Measurements from ENCODE around the gene ZDHHC5.
A peak's percentile ranks its signal among the peaks of the same experiment; 100 is the strongest.

ZDHHC5 gene

DNA sequence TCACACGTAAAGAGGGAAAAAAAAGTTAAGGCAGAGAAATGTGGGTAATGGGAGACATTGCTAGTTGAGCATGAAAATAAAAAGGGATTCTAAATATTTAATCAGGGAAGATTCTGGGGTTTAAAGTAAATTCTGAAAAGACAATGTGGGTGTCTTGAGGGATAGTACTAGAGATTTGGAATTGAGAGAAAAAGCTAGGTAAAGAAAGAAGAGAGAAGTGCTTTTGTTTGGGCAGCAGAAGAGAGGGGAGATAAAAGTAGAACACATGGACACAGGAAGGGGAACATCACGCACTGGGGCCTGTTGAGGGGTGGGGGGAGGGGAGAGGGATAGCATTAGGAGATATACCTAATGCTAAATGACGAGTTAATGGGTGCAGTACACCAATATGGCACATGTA is 14.8 kb upstream of the ZDHHC5 start:
- no peak overlapping the region for H3K4me3 ChIP-seq (ENCODE audit: low read length)
- peaks cover 19% of the 10 kb centered on the region for H3K4me1 ChIP-seq (ENCODE audit: insufficient read depth, low read length)
- no peaks in the 10 kb centered on the region for H3K9me3 ChIP-seq (ENCODE audit: insufficient read depth, low read depth, low read length)
- H3K27me3 ChIP-seq (ENCODE audit: insufficient read depth, low read length): peaks cover 58% of the 10 kb centered on the region
- H3K9ac ChIP-seq (ENCODE audit: low read depth, low read length): no peak overlapping the region
- H3K36me3 ChIP-seq (ENCODE audit: insufficient read depth, low read depth, low read length): no peaks in the 10 kb centered on the region
- no peak overlapping the region for H3K27ac ChIP-seq (ENCODE audit: low read length)

DNA sequence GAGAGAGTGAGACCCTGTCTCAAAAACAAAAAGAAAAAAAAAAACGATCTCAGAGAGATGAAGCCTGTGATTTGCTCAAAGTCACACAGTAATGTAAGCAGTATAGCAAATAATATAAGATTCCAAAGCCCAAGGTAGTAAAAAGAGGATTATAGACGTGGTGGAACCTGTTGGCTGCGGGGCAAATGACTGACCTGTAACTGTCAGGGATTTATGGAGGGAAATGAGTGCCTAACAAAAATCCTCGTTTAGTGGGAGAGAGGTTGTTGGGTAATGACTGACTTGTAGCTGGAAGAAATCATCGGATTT is 11.1 kb upstream of the ZDHHC5 start:
- Histone ChIP-seq H3K36me3 (ENCODE audit: insufficient read depth, low read depth, low read length) (peaks cover 27% of the 10 kb centered on the region), H3K4me1 (ENCODE audit: insufficient read depth, low read length) (peaks cover 7% of the 10 kb centered on the region; the same call in 1 of the 2 replicates), H3K9me3 (ENCODE audit: insufficient read depth, low read depth, low read length) (no peaks in the 10 kb centered on the region), H3K27ac (ENCODE audit: low read length) (no peak overlapping the region), H3K9ac (ENCODE audit: low read depth, low read length) (peak overlapping the region; percentile 64), H3K27me3 (ENCODE audit: insufficient read depth, low read length) (peaks cover 39% of the 10 kb centered on the region; the same call in 1 of the 2 replicates), H3K4me3 (ENCODE audit: low read length) (peak overlapping the region; percentile 95)

DNA sequence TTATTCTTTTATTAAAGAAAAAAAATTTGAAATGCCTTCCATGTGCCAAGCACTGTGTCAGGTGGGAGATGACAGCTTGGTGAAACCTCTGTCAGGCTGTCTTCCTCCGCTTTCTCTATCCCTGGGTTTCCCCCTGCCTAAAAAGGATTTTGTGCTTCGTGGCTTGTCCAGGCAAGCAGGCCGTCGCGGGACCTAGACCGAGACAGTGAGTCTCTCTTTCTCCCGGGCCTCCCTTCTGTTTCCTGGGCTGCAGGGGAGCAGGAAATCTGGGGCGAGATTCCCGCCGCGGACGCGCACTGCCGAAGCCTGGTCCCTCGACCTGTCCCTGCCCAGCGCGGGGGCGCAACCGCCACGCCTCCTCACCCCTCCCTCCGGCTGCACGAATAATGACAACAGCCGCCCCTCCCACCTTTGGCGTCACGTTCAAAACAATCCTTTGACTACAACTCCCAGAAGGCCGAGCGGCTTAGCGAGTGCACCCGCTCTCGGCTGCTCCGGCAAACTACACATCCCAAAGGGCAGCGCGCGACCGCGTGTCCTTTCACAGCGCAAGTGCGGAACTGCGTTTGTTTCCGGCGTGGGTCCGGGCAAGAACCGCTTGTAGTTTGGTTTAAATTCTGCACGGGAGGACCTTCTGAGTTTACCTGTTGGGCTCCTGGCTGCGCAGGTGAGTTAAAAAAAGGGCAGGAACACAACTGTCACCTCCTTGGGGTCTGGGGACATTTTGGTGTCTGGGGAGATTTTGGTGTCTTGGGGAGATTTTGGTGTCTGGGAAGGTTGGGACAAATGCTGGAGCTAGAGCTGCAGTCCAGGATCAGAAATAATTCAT is 10.5 kb upstream of the ZDHHC5 start, which contains the start of gene CLP1:
CLP1 (plus strand) TSS at position 569 of the 829 bp plus-strand sequence. CDS start 1,715 bp downstream, outside the sequence.
- no peak within 1 kb of the TSS for H3K27ac ChIP-seq (ENCODE audit: low read length)

DNA sequence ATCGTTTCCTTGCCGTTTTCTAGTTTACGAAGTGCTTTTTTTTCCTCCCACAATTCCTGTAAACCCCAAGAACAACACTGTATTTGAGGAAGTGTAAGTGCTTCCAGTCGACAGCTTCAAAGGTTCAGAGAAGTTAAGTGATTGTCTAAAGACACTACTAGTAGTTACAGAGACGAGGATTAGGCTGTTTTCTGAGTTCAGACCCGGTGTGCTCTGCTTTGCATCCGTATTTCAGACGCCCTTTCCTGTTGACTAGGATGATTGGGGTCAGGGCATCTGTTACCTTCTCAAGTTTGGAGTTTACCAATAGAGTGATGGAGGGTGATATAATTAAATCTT is 9.9 kb upstream of the ZDHHC5 start:
- Histone ChIP-seq H3K27me3 (ENCODE audit: insufficient read depth, low read length) (peaks cover 28% of the 10 kb centered on the region; the same call in 1 of the 2 replicates), H3K4me1 (ENCODE audit: insufficient read depth, low read length) (peaks cover 5% of the 10 kb centered on the region; the same call in 1 of the 2 replicates), H3K4me3 (ENCODE audit: low read length) (peak overlapping the region; percentile 95), H3K9me3 (ENCODE audit: insufficient read depth, low read depth, low read length) (no peaks in the 10 kb centered on the region), H3K27ac (ENCODE audit: low read length) (no peak overlapping the region), H3K36me3 (ENCODE audit: insufficient read depth, low read depth, low read length) (peaks cover 35% of the 10 kb centered on the region), H3K9ac (ENCODE audit: low read depth, low read length) (peak overlapping the region; percentile 85)

More for the DNA sequence above, 10.5 kb upstream of the ZDHHC5 start, which contains the start of gene CLP1:
- peaks cover 33% of the 10 kb centered on the region; the same call in 1 of the 2 replicates for H3K27me3 ChIP-seq (ENCODE audit: insufficient read depth, low read length)
- peaks cover 31% of the 10 kb centered on the region for H3K36me3 ChIP-seq (ENCODE audit: insufficient read depth, low read depth, low read length)
- H3K9me3 ChIP-seq (ENCODE audit: insufficient read depth, low read depth, low read length): no peaks in the 10 kb centered on the region
- peaks cover 7% of the 10 kb centered on the region; the same call in 1 of the 2 replicates for H3K4me1 ChIP-seq (ENCODE audit: insufficient read depth, low read length)
- peak within 1 kb of the TSS; percentile 85 for H3K9ac ChIP-seq (ENCODE audit: low read depth, low read length)
- peak within 1 kb of the TSS; percentile 95 for H3K4me3 ChIP-seq (ENCODE audit: low read length)

DNA sequence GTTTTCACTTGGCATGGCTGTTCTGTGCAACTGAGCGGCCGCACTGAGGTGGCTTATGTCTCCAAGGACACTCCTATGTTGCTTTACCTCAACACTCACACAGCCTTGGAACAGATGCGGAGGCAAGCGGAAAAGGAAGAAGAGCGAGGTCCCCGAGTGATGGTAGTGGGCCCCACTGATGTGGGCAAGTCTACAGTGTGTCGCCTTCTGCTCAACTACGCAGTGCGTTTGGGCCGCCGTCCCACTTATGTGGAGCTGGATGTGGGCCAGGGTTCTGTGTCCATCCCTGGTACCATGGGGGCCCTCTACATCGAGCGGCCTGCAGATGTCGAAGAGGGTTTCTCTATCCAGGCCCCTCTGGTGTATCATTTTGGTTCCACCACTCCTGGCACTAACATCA is 8.2 kb upstream of the ZDHHC5 start:
- Histone ChIP-seq H3K9me3 (ENCODE audit: insufficient read depth, low read depth, low read length) (no peaks in the 10 kb centered on the region), H3K4me1 (ENCODE audit: insufficient read depth, low read length) (0 out of 2 replicates have a peak, but pooled peaks cover 2% of the 10 kb centered on the region), H3K27me3 (ENCODE audit: insufficient read depth, low read length) (peaks cover 13% of the 10 kb centered on the region; the same call in 1 of the 2 replicates), H3K27ac (ENCODE audit: low read length) (no peak overlapping the region), H3K4me3 (ENCODE audit: low read length) (no peak overlapping the region), H3K9ac (ENCODE audit: low read depth, low read length) (no peak overlapping the region), H3K36me3 (ENCODE audit: insufficient read depth, low read depth, low read length) (peaks cover 35% of the 10 kb centered on the region)

DNA sequence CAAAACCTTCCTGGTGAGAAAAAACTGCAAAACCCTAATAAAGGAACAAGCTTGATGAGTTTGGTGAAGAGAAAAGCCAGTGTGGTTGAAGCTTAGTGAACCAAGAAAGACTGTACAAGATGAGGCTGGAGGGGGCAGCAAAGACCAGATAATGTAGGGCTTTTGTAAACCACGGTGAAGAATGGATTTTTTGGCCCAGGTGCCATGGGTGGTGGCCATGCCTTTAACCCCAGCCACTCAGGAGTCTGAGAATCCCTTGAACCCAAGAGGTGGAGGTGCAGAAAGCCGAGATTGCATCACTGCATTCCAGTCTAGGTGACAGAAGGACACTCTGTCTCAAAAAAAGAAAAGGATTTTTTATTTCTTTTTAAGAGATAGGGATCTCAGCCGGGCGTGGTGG is 5.0 kb upstream of the ZDHHC5 start:
- Histone ChIP-seq H3K9me3 (ENCODE audit: insufficient read depth, low read depth, low read length) (no peaks in the 10 kb centered on the region), H3K4me3 (ENCODE audit: low read length) (no peak overlapping the region), H3K4me1 (ENCODE audit: insufficient read depth, low read length) (0 out of 2 replicates have a peak, but pooled peaks cover 2% of the 10 kb centered on the region), H3K9ac (ENCODE audit: low read depth, low read length) (no peak overlapping the region), H3K36me3 (ENCODE audit: insufficient read depth, low read depth, low read length) (peaks cover 35% of the 10 kb centered on the region), H3K27me3 (ENCODE audit: insufficient read depth, low read length) (no peaks in the 10 kb centered on the region), H3K27ac (ENCODE audit: low read length) (no peak overlapping the region)

DNA sequence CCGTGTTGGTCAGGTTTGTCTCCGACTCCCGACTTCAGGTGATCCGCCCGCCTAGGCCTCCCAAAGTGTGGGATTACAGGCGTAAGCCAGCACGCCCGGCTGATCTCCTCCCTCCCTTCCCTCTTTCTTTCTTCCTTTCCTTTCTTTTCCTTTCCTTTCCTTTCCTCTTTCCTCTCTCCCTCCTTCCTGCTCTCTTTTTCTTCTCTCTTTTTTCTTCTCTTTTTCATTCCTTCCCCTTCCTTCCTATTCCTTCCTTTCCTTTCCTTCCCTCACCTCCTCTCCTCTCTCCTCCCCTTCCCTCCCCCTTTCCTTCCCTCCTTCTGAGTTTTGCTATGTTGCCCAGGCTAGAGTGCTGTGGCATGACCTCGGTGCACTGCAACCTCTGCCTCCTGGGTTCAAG is 3.9 kb upstream of the ZDHHC5 start:
- Histone ChIP-seq H3K36me3 (ENCODE audit: insufficient read depth, low read depth, low read length) (peaks cover 35% of the 10 kb centered on the region), H3K9ac (ENCODE audit: low read depth, low read length) (no peak overlapping the region), H3K4me3 (ENCODE audit: low read length) (no peak overlapping the region), H3K9me3 (ENCODE audit: insufficient read depth, low read depth, low read length) (no peaks in the 10 kb centered on the region), H3K27me3 (ENCODE audit: insufficient read depth, low read length) (no peaks in the 10 kb centered on the region), H3K4me1 (ENCODE audit: insufficient read depth, low read length) (no peaks in the 10 kb centered on the region), H3K27ac (ENCODE audit: low read length) (no peak overlapping the region)

DNA sequence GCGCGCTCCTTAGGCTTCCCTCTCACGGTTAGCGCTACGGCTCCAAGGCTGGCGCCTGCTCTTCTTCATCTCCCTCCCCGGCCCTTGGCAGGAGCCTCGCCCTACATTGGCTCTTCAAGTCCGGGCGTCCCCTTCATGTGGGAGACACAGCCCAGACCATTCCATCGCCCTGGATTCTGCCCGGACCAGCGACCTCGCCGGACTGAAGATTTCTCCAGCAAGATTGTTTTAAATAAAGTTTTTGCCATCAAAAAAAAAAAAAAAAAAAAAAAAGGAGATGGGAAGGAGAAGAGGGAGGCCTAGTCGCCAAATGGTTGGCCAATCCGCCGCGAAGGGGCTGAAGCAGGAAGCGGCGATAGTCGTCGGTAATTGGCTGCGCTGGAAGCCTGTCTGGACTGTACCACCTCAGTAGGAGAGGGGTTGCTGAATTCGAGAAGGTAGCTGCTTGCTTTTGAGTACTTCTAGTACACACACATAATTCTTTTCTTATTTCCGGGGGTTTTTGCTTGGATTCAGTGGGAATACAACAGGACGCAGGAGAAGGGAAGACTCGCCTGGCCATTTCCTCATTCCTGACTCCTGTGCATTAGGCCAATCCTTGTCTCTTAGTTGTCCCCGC is 688 bp upstream of the ZDHHC5 start:
- Histone ChIP-seq H3K27ac (ENCODE audit: low read length) (peak overlapping the region; percentile 95), H3K4me3 (ENCODE audit: low read length) (peak overlapping the region; percentile 99), H3K9me3 (ENCODE audit: insufficient read depth, low read depth, low read length) (no peaks in the 10 kb centered on the region), H3K27me3 (ENCODE audit: insufficient read depth, low read length) (no peaks in the 10 kb centered on the region), H3K4me1 (ENCODE audit: insufficient read depth, low read length) (no peaks in the 10 kb centered on the region), H3K36me3 (ENCODE audit: insufficient read depth, low read depth, low read length) (peaks cover 16% of the 10 kb centered on the region), H3K9ac (ENCODE audit: low read depth, low read length) (peak overlapping the region; percentile 99)

DNA sequence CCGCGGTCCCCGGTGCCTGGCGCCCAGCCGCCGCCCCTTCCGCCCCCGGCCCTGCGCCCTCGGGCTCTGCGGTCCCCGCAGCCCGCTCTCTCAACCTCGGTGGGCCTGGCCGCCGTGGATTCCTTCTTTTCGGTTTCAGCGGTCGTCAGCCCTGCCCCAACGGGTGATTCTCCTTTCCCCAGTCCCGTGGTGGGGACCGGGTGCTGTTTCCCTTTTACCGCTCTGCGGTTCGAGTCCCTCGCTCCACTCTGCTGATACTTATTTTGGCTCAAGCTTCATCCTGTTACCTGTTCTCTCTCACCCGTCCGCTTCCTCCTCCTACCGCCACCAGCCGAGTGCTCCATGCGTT is 494 bp downstream of the ZDHHC5 start:
- Histone ChIP-seq H3K9ac (ENCODE audit: low read depth, low read length) (peak overlapping the region; percentile 99), H3K4me1 (ENCODE audit: insufficient read depth, low read length) (peaks cover 4% of the 10 kb centered on the region; the same call in 1 of the 2 replicates), H3K36me3 (ENCODE audit: insufficient read depth, low read depth, low read length) (peaks cover 22% of the 10 kb centered on the region), H3K4me3 (ENCODE audit: low read length) (peak overlapping the region; percentile 99), H3K27ac (ENCODE audit: low read length) (peak overlapping the region; percentile 95), H3K27me3 (ENCODE audit: insufficient read depth, low read length) (no peaks in the 10 kb centered on the region), H3K9me3 (ENCODE audit: insufficient read depth, low read depth, low read length) (no peaks in the 10 kb centered on the region)

DNA sequence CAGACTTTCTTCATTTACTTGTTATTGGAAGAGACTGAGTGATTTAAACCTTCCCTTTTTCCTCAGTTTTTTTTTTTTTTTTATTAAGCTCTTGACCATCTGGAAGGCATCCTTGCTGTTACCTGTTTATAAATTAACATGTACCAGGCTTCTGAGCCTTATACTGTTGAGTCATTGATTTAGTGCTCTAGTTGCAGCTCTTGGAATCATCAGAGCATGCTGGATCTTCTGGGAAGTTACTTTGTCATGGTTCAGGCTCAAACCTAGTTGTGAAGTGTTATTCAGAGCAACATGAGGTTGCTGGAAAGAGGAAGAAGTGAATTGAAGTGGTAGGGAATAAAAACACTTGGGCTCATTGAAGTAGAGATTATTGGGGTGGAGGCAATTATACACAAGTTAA is 6.3 kb downstream of the ZDHHC5 start:
- Histone ChIP-seq H3K27ac (ENCODE audit: low read length) (no peak overlapping the region), H3K9ac (ENCODE audit: low read depth, low read length) (no peak overlapping the region), H3K4me1 (ENCODE audit: insufficient read depth, low read length) (peaks cover 4% of the 10 kb centered on the region; the same call in 1 of the 2 replicates), H3K27me3 (ENCODE audit: insufficient read depth, low read length) (no peaks in the 10 kb centered on the region), H3K9me3 (ENCODE audit: insufficient read depth, low read depth, low read length) (no peaks in the 10 kb centered on the region), H3K36me3 (ENCODE audit: insufficient read depth, low read depth, low read length) (peaks cover 59% of the 10 kb centered on the region), H3K4me3 (ENCODE audit: low read length) (no peak overlapping the region)

DNA sequence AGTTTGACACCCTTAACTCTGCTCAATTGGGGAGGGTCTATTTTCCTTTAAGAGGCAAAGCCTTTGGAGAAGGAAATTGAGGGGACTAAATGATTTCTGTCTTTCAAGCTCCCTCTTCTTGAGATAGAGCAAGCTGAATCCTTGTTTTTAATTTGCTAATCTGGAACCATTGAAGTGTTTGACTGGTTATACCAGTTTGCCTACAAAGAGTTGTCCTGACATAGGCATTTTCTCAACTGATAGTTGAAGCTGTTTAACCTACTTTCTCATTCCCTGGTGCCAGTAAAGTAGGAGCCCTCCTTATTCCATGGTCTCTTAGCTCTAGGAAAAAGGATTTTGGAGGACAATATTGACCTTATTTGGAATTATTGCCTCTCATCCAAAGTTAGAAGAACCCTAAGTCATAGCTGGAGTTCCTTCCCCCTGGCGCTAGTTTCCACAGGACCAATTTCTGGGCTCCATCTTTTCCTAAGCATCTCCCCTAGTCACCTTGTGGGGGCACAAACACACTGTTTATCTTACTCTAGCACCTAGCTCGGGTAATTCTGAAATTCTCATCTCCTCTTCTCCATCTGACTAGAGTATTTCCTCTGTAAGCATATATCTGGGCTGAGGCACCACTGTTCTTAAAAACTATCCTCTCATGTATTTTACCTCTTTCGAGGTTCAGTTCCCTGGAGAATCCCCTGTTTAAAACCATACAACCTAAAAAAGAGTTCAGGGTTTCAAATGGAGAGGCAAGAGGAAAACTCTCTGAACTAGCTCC is 7.4 kb downstream of the ZDHHC5 start:
- peaks cover 4% of the 10 kb centered on the region; the same call in 1 of the 2 replicates for H3K4me1 ChIP-seq (ENCODE audit: insufficient read depth, low read length)
- H3K4me3 ChIP-seq (ENCODE audit: low read length): no peak overlapping the region; the same call in 1 of the 2 replicates
- H3K27ac ChIP-seq (ENCODE audit: low read length): no peak overlapping the region
- no peaks in the 10 kb centered on the region for H3K9me3 ChIP-seq (ENCODE audit: insufficient read depth, low read depth, low read length)
- H3K9ac ChIP-seq (ENCODE audit: low read depth, low read length): no peak overlapping the region
- no peaks in the 10 kb centered on the region for H3K27me3 ChIP-seq (ENCODE audit: insufficient read depth, low read length)
- peaks cover 67% of the 10 kb centered on the region for H3K36me3 ChIP-seq (ENCODE audit: insufficient read depth, low read depth, low read length)
